8988T (cell line): ENCODE data around the gene INTS4.
"Not testable (repeated sequence)": the region's sequence is repeated elsewhere in the genome, so short reads cannot be mapped to it uniquely, and the experiment has no call there.

ENCODE experiments used
- DNase-seq: peaks from one replicate; pipeline ENCODE4 v3.0.0; 2011

Gene INTS4

GRCh38 chr11:77942465-77942864, 52.0 kb downstream of the INTS4 start:
- DNase-seq = not testable (repeated sequence)

GRCh38 chr11:77933596-77933995, 60.9 kb downstream of the INTS4 start:
- not testable (repeated sequence) for DNase-seq

GRCh38 chr11:77930334-77931208, 63.9 kb downstream of the INTS4 start:
- not testable (repeated sequence) for DNase-seq

- DNase-seq = not testable (repeated sequence)
Observed at GRCh38 chr11:77917713-77918112, 76.8 kb downstream of the INTS4 start.

DNA sequence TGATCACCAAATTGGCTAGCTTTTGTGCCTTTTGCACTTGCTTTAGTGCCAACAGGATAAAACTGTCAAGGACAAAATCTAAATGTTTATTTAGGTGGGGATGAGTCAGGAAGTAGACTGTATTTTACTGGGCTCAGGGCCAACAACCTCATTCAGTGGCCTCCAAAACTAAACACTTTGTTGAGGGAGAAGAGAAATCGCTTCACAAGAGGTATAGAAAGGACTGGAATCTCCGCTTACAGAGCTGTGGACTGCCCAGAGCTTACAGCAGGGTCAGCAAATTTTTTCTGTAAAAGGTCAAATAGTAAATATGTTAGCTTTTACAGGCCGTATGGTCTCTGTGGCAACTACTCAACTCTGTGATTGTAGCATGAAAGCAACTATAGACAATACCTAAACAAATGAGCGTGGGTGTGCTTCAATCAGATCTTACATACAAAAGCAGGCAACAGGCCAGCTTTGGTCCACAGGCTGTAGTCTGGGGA, 80.1 kb downstream of the INTS4 start:
- not testable (repeated sequence) for DNase-seq

DNA sequence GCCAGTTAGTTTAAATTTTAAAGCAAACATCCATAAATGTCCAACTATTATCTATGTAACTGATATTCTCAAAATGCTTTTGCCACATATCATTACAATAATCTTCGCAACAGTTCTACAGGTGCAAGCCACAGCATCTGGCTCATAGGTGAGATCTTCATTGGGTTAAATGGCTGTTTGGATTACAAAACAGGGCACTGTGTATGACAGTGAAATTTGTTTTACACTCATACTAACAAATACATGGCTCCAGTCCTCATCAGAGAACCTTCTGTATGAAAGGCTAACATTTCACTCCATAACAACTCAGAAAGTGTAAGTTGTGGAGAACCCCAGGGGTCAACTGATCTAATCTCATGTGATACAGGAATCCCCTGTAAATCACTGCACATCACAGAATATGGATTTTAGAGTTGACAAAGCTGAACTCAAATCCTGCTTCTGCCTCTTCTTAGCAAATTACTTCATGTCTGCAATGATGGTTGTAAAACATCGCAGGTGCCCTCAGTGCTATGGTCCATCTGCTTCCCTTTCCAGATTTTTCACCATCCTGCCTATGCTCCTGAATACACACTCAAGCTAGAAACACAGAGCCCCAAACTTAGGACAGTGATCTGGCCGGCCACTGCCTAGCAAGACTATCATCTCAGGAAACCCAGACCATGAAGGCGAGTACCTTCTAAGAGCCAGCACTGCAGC, 80.7 kb downstream of the INTS4 start:
- not testable (repeated sequence) for DNase-seq

DNA sequence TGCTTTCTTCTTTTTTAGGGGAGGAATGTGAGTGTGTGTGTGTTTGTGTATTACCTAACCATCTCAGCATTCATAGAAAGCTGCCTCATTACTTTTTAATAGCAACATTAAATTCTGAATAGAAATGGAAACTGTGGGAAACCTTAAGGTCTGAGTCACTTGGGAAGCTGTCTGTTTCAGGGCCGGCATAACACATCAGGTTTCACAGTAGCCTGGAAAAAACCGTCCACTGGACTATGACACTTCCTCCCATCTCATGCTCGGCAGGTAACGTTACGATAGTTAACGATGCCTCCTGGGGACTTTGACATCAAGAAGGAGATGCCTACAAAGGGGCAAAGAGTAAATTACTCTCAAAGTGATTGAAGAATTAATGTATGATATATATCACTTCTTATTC, 83.6 kb downstream of the INTS4 start:
- not testable (repeated sequence) for DNase-seq

GRCh38 chr11:77909277-77909676, 85.2 kb downstream of the INTS4 start:
- DNase-seq = no peak

GRCh38 chr11:77908835-77909234, 85.6 kb downstream of the INTS4 start:
- no peak for DNase-seq

GRCh38 chr11:77894949-77895348, 99.5 kb downstream of the INTS4 start:
- DNase-seq = not testable (repeated sequence)

- DNase-seq = not testable (repeated sequence)
Observed at GRCh38 chr11:77891703-77892102, 102.8 kb downstream of the INTS4 start.

DNA sequence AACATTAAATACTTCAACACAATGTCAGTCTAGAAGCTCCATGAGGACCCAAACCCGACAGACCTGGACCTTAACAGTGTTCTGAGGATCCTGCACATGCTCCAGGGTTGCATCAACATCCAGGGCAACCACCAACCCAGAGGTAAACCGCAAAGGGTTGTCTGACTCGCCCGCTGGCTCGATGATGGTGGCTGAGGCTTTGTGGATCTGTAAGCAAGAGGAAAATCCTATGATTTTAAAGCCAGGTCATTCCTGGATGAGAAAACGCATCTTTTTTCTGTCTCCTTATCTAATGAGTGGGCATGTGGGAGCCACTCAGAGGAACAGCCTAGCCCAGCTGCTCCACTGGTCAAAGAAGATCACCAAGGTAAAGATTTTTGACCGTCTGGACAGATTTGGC, 103.2 kb downstream of the INTS4 start:
- DNase-seq = not testable (repeated sequence)

- DNase-seq = not testable (repeated sequence)
Observed at GRCh38 chr11:77890619-77891056, 103.8 kb downstream of the INTS4 start.

DNA sequence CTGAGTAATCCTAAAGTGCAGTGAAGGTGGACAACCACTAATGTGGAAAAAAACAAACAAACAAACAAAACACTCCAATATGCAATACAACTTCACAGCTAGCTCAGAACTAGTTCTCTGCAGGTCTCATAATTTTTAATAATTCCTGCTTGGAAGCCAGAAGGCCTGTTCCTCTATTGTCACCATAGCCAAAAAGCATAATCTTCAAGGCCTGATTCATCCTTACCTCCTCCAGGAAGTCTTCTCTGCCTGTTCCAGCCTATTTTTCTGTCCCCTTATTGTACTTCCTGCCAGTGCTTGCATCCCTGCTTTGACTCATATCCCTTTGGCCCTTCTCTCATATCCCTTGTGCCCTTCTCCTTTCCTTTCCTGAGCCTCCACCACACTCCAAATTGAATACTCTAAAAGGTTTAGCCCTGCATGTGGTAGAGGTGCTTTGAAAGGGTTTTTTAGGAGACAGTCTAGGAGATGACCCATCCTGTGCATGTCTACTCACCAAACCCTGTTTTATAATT, 104.3 kb downstream of the INTS4 start:
- not testable (repeated sequence) for DNase-seq

DNA sequence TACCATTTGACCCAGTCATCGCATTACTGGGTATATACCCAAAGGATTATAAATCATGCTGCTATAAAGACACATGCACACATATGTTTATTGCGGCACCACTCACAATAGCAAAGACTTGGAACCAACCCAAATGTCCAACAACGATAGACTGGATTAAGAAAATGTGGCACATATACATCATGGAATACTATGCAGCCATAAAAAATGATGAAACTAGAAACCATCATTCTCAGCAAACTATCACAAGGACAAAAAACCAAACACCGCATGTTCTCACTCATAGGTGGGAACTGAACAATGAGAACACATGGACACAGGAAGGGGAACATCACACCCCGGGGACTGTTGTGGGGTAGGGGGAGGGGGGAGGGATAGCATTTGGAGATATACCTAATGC, 105.4 kb downstream of the INTS4 start:
- not testable (repeated sequence) for DNase-seq

GRCh38 chr11:77886401-77886800, 108.1 kb downstream of the INTS4 start:
- DNase-seq = no peak

DNA sequence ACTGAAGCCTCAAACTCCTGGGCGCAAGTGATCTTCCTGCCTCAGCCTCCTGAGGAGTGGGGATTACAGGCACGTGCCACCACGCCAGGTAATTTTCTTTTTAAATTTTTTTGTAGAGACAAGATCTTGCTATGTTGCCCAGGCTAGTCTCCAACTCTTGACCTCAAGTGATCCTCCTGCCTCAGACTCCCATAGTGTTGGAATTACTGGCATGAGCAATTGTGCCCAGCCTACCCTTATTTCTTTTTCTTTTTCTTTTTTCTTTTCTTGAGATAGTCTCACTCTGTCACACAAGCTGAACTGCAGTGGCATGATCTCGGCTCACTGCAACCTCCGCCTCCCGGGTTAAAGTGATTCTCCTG, 109.7 kb downstream of the INTS4 start:
- no peak for DNase-seq

GRCh38 chr11:77884186-77884828, 110.2 kb downstream of the INTS4 start:
- DNase-seq = no peak

DNA sequence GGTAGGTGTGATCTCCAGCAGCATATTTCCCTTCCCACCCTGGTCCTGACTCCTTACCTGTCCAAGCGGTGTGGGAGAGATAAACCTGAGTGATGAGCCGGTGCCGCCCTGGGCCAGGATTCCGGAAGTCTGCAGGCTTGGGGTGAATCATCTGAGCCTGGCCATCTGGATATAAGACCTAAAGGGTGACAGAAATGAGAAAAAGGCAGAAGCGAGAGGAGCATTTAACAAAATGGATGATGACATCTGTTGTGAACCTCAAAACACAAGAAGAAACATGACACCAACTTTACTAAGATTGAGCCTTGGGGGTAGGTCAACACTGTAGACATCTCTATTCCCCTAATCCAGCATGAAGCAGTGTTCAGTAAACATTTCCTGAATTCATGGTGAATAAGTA, 110.7 kb downstream of the INTS4 start:
- no peak for DNase-seq

- no peak for DNase-seq
Observed at GRCh38 chr11:77882396-77882795, 112.1 kb downstream of the INTS4 start.

DNA sequence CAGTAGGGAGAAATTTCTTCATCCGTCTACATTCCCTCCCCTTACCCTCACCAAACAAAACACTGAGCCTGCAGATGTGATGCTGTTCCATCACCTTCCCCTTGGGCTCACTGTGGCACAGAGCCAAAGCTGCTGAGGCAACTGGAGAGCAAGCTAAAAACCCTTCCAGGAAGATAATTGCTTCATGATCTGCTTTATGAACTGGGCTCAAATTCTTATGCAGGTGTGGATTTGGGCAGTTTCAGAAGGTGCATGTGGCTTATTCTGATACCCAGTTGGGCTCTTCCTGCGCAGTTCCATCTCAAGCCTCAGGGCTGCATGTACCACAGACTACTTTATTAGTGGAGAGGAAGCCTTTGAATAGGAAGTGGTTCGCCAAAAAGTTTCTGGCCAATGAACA, 115.2 kb downstream of the INTS4 start:
- DNase-seq = no peak

DNA sequence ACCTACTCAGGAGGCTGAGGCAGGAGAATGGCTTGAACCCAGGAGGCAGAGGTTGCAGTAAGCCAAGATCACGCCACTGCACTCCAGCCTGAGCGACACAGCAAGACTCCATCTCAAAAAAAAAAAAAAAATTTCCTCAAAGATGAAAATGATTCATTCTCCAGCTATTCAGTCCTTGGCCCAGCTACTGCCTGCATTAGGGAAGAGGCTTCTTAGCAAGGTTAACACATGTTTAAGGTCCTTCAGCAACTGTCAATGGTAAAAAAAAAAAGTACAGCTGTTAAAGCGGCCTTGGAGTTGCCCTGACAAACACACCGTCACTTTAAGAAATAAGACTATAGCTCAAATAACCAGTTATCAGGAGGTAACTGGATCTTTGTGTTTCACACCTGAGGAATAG, 116.2 kb downstream of the INTS4 start:
- not testable (repeated sequence) for DNase-seq

DNA sequence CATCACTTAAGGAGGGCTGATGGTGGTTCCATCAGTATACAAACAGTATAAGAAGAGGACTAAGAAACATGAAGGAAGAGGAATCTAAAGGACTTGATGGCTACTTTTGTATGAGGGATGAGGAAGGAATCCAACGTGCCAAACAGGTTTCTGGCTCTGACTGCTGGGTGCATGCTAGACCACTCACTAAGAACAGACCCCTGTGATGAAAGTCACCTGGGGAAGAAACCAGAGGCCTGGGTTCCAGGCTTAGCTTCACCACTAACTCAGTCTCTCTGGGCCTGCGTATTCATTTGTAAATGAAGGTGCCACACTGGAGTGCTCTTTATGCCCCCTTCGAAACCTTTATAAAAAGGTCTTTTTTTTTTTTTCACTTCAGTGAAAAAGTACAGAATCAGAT, 118.4 kb downstream of the INTS4 start:
- no peak for DNase-seq
